GM18868 (cell line): ENCODE results near the gene MACROH2A2.
"Not testable (repeated sequence)": the region's sequence is repeated elsewhere in the genome, so short reads cannot be mapped to it uniquely, and the experiment has no call there.

Experiments
- ATAC-seq: cut with Tn5 transposase; IDR thresholded peaks from one replicate; pipeline ENCODE4 v1.9.1; 2021; ENCODE audit warnings: mild to moderate bottlenecking, moderate library complexity; ENCODE audit not compliant: unreplicated experiment

Gene MACROH2A2

GRCh38 chr10:70147259-70147625, 94.6 kb downstream of the MACROH2A2 start:
- no peak for ATAC-seq

GRCh38 chr10:70148516-70148915, 95.9 kb downstream of the MACROH2A2 start:
- no peak for ATAC-seq

GRCh38 chr10:70155255-70155838, 102.7 kb downstream of the MACROH2A2 start:
- ATAC-seq = no peak

- no peak for ATAC-seq
These were observed 105.5 kb downstream of the MACROH2A2 start for GRCh38 chr10:70158113-70158512.

- not testable (repeated sequence) for ATAC-seq
These were observed 106.7 kb downstream of the MACROH2A2 start for GRCh38 chr10:70159366-70159765.

GRCh38 chr10:70160798-70161197, 108.2 kb downstream of the MACROH2A2 start:
- ATAC-seq = no peak
